NCI-H1436 treated with DMSO at 0.1 percent for 48 hours (cell line): ENCODE measurements around the gene NOPCHAP1.
A peak's percentile ranks its signal among the peaks of the same experiment; 100 is the strongest.
"Not testable (repeated sequence)": the region's sequence is repeated elsewhere in the genome, so short reads cannot be mapped to it uniquely, and the experiment has no call there.

ENCODE experiments used
- DNase-seq: peaks from one replicate; lab custom pipeline; 2025; lab: John Stamatoyannopoulos, UW

The NOPCHAP1 gene

GRCh38 chr12:104964856-104965205 is 21.3 kb upstream of the NOPCHAP1 start:
- DNase-seq = no peak

- no peak for DNase-seq
Measured at GRCh38 chr12:104966677-104967076, 19.4 kb upstream of the NOPCHAP1 start.

- no peak for DNase-seq
Measured at GRCh38 chr12:104969343-104969742, 16.8 kb upstream of the NOPCHAP1 start.

GRCh38 chr12:104971306-104971705 is 14.8 kb upstream of the NOPCHAP1 start:
- DNase-seq = no peak

GRCh38 chr12:104973250-104973649 is 12.9 kb upstream of the NOPCHAP1 start:
- DNase-seq = no peak

- DNase-seq = no peak
Measured at GRCh38 chr12:104974626-104975290, 11.4 kb upstream of the NOPCHAP1 start.

- DNase-seq = no peak
Measured at GRCh38 chr12:104975587-104976343, 10.4 kb upstream of the NOPCHAP1 start.

GRCh38 chr12:104976703-104977102 is 9.4 kb upstream of the NOPCHAP1 start:
- no peak for DNase-seq

- not testable (repeated sequence) for DNase-seq
Measured at GRCh38 chr12:104977688-104978087, 8.4 kb upstream of the NOPCHAP1 start.

GRCh38 chr12:104985206-104985605 is 910 bp upstream of the NOPCHAP1 start:
- DNase-seq = no peak

- DNase-seq = no peak
Measured at GRCh38 chr12:104990950-104991349, 4.8 kb downstream of the NOPCHAP1 start.

GRCh38 chr12:104991565-104992128 is 5.5 kb downstream of the NOPCHAP1 start:
- DNase-seq = no peak

- no peak for DNase-seq
Measured at GRCh38 chr12:104994336-104994735, 8.2 kb downstream of the NOPCHAP1 start.

GRCh38 chr12:104997541-104997940 is 11.4 kb downstream of the NOPCHAP1 start:
- DNase-seq = no peak

- peak; percentile 66 for DNase-seq
Measured at GRCh38 chr12:104998423-104999346, 12.6 kb downstream of the NOPCHAP1 start.

GRCh38 chr12:104999347-104999685 is 13.2 kb downstream of the NOPCHAP1 start:
- DNase-seq = no peak

- no peak for DNase-seq
Measured at GRCh38 chr12:105001476-105001875, 15.4 kb downstream of the NOPCHAP1 start.

- no peak for DNase-seq
Measured at GRCh38 chr12:105013892-105014291, 27.8 kb downstream of the NOPCHAP1 start.

GRCh38 chr12:105014603-105015002 is 28.5 kb downstream of the NOPCHAP1 start:
- DNase-seq = no peak

- DNase-seq = no peak
Measured at GRCh38 chr12:105015543-105015942, 29.4 kb downstream of the NOPCHAP1 start.

- DNase-seq = no peak
Measured at GRCh38 chr12:105018012-105018411, 31.9 kb downstream of the NOPCHAP1 start.

- no peak for DNase-seq
Measured at GRCh38 chr12:105018776-105019175, 32.7 kb downstream of the NOPCHAP1 start.
